GM19397 (cell line): ENCODE data around the gene UGT1A8.
"Not testable (repeated sequence)": the region's sequence is repeated elsewhere in the genome, so short reads cannot be mapped to it uniquely, and the experiment has no call there.

Source experiments
- ATAC-seq: cut with Tn5 transposase; IDR thresholded peaks from one replicate; pipeline ENCODE4 v1.9.1; 2021; ENCODE audit warnings: mild to moderate bottlenecking, moderate library complexity; ENCODE audit not compliant: unreplicated experiment

UGT1A8 gene

DNA sequence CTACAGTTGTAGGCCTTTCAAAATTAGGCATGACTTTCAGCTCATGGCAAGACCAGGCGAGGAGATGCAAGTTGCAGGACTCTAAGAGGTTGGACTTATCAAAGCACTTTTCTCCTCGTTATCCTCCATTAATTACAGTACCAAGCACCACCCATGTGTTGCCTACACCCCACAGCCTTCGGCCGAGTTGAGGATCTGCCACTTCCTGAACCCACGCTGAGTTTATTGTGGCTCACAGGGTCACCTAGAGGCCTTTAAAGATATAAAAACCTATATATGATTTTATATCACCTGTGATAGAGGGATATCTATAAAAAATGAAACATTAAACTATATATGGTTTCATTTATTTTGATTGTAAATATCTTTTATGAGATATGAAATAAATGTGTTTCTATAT lies 21.4 kb downstream of the UGT1A8 start:
- no peak for ATAC-seq

DNA sequence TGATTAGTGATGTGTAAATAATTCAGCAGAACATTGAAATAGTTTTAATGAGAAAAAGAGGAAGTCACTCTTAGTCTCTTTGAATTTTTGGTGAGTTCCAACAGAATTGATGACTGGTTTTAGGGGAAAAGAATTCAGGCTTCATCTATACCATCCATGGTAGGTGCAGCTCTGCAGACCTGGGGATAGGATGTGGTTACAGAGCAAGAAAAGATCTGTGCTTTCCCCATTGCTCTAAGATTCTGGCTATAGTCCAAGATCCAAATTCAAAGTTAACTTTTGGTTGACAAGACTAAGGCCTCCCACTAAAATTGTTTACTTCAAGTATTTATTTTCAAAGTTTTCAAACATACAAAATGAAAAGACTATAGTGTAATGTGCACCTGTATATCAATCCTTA lies 22.4 kb downstream of the UGT1A8 start:
- ATAC-seq, result no peak

- no peak for ATAC-seq
Measured at GRCh38 chr2:233643128-233643527, 25.7 kb downstream of the UGT1A8 start.

DNA sequence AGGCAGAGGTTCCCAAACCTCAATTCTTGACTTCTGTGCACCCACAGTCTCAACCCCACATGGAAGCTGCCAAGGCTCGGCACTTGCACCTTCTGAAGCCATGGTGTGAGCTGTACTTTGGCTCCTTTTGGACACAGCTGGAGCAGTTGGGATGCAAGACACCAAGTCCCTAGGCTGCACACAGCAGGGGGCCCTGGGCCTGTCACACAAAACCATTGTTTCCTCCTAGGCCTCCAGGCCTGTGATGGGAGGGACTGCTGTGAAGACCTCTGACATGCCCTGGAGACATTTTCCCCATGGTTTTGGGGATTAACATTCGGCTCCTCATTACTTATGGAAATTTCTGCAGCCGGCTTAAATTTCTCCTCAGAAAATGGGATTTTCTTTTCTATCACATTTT lies 28.6 kb downstream of the UGT1A8 start:
- ATAC-seq, result not testable (repeated sequence)

DNA sequence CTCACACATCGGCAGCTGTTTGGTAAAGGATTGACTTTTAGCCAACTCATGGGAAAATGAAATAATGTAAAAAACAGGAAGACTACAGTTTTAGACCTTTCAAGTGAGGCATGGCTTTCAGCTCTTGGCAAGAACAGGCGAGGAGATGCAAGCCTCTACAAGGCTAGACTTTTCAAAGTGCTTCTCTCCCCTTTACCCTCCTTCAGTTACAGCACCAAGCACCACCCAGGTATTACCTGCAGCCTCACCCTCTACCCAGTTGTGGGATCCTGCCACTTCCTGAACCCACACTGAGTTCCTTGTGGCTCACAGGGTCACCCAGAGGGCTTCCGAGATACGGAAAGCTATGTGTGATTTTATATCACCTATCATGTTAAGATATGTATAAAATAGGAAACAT lies 33.5 kb downstream of the UGT1A8 start:
- ATAC-seq, result no peak

DNA sequence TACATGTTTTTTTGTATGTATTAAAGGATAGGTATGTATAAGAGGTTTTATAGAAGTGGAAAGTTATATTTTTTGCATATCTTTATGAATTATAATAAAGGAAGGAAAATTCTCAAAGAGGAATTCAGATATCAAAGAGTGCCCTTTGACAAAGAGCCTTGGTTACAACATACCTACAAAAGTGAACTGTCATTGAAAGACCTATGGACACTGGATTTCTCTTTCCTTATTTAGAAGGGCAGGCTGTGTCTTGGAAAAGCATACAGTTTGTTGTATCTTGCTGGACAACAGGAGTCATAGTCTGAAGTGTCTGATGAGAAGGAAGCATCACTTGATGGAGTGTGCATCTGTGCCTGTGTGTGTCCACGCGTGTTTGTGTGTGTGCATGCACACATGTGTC lies 34.0 kb downstream of the UGT1A8 start:
- ATAC-seq, result no peak

DNA sequence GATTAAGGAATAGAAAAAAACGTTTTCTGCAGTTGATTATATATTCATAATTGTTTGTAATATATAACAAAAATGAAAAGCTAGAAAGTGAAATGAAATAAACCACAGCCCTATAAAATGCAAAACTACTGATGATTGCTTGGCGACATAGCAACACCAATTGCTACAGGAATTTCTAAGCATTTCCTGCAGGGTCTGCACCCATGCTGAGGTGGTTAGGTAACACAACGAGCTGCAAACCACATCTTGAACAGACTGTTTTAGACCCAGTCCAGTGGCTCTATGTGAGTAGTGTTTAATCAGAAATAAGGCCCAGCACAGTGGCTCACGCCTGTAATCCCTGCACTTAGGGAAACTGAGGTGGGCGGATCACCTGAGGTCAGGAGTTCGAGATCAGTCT lies 37.1 kb downstream of the UGT1A8 start:
- ATAC-seq, result no peak

DNA sequence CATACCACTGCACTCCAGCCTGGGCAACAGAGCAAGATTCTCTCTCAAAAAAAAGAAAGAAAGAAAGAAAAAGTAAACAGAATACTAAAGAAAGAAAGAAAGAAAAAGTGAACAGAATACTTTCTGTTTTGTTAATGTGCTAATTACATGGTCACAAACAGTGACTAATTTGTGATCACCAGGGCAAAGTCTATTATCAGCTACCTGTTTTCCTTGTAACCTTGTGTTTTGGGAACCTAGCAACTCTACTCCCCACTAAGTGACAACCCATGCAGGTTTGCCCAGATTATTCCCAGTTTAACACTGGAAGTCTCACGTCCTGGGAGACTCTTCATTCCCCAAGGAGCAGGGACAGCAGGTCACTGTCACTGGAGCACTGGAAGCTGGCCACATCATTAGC lies 37.6 kb downstream of the UGT1A8 start:
- no peak for ATAC-seq

- not testable (repeated sequence) for ATAC-seq
Measured at GRCh38 chr2:233655943-233656342, 38.5 kb downstream of the UGT1A8 start.

GRCh38 chr2:233656443-233656842 lies 39.0 kb downstream of the UGT1A8 start:
- ATAC-seq, result no peak

GRCh38 chr2:233658610-233659009 lies 41.2 kb downstream of the UGT1A8 start:
- no peak for ATAC-seq

GRCh38 chr2:233663911-233664310 lies 46.5 kb downstream of the UGT1A8 start:
- ATAC-seq, result no peak

- ATAC-seq, result no peak
Measured at GRCh38 chr2:233668605-233669260, 51.3 kb downstream of the UGT1A8 start.

DNA sequence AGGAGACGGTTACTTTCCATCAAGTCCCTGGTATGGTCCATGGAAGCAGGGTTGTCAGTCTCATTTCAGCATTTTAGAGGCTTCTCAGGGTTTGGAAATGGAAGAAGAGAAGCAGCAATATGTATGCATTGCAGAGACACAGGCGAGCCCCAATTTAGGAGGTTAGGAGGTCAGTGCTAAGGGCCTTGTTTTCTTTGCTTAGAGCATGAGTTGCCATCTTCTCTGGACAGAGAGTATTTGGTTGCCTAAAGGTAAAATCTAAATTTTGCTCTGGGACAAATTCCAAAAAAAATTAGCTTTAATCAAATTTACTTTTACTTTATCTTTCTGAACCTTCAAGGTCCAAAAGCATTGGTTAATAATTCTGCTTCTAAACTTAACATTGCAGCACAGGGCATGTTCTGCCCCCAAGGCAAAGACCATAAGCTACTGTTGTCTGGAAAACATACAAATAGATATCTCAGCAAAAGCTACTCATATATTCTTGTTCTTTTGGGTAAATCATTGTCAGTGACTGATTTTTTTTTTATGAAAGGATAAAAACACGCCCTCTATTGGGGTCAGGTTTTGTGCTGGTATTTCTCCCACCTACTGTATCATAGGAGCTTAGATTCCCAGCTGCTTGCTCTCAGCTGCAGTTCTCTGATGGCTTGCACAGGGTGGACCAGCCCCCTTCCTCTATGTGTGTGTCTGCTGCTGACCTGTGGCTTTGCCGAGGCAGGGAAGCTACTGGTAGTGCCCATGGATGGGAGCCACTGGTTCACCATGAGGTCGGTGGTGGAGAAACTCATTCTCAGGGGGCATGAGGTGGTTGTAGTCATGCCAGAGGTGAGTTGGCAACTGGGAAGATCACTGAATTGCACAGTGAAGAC lies 54.1 kb downstream of the UGT1A8 start, which contains the start of gene UGT1A9:
UGT1A9 (plus strand) TSS at position 609 of the 872 bp plus-strand sequence; CDS start at position 646, 37 bp downstream.
- ATAC-seq, result no peak

DNA sequence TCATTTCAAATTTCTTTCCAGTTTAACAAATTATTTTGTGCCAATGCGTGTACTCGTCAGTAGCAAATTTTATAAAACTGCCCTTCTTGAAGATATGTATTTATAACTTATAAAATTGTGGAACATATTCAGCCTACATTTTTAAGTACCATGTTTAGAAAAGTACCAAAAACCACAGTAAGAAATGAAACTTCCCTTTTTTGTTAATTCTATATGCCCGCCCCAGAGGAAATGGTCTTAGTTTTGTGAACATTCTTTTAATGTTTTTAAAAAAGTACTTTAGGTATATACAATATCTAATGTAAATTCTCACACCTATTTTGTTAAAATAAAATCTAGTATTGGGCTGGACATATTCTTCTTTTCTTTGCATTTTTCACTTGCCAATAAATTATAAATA lies 55.5 kb downstream of the UGT1A8 start:
- no peak for ATAC-seq

GRCh38 chr2:233673896-233674295 lies 56.5 kb downstream of the UGT1A8 start:
- no peak for ATAC-seq

- ATAC-seq, result no peak
Measured at GRCh38 chr2:233674314-233674713, 56.9 kb downstream of the UGT1A8 start.

GRCh38 chr2:233674995-233675394 lies 57.6 kb downstream of the UGT1A8 start:
- no peak for ATAC-seq

DNA sequence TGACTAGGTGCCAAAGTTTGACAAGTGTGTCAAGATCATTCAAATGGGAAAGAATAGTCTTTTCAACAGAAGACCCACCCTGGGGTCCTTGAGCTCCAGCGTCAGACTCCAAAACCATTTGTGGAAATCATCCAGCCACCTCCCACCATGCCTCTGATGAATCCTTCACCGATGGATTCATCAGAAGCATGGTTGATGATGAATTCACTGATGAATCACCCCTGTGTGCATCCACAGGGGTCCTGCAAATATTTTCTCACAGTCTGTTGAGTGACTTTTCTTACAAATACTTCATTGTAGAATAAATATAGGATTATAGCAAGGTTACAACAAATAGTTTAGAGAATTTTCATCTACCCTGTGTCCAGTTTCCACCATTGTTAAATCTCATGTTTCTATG lies 58.6 kb downstream of the UGT1A8 start:
- ATAC-seq, result no peak

DNA sequence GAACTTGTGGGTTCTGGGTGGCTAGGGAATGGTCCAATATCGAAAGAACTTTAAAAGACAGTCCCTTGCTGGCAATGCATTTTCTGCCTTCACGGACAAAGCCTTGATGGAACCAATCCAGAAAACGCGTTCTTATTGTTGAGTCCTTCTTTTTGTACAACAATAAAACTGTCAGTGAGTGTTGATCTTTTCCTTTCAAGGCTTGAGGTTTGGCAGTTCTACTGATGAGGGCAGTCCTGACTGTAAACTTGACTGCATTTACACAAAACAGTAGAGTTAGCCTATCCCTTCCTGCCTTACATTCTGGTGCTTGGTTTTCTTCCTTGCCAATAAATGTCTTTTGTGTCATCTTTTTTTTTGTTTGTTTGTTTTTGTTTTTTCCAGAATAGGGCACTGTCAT lies 61.8 kb downstream of the UGT1A8 start:
- ATAC-seq, result no peak

- no peak for ATAC-seq
Measured at GRCh38 chr2:233680361-233681045, 63.1 kb downstream of the UGT1A8 start.
